ENCODE data around the gene ZNF84. TPM values are rescaled to one million over a fixed set of nuclear protein-coding genes. Genes with fewer than 3 reads are reported as not detected.

ZNF84 gene
- total RNA-seq, 1 donor from 2014 or later = 29.3 TPM

Other genes with a start within 250 kb of the ZNF84 start
- gene GOLGA3, start 208.6 kb upstream of the ZNF84 start, total RNA-seq = 92.9 and 109 TPM in 2 replicates
- 26.6 and 34.8 TPM in 2 replicates for gene CHFR, start 149.9 kb upstream of the ZNF84 start, total RNA-seq
- 8.9 and 17.3 TPM in 2 replicates for gene ZNF605, start 81.2 kb upstream of the ZNF84 start, total RNA-seq
- 9.6 and 11.2 TPM in 2 replicates for gene ZNF26, start 51.1 kb upstream of the ZNF84 start, total RNA-seq
- 15.1 and 19.4 TPM in 2 replicates for gene ZNF140, start 43.4 kb downstream of the ZNF84 start, total RNA-seq
- gene ZNF891, start 92.8 kb downstream of the ZNF84 start, total RNA-seq = 1.0 and 1.2 TPM in 2 replicates
- gene ZNF10, start 93.1 kb downstream of the ZNF84 start, total RNA-seq = 5.6 and 9.3 TPM in 2 replicates
- gene ZNF268, start 144.0 kb downstream of the ZNF84 start, total RNA-seq = 16.0 and 31.0 TPM in 2 replicates
- gene ANHX, start 198.4 kb downstream of the ZNF84 start, total RNA-seq = not detected in 2 replicates